ENCODE measurements around the gene GTF3C1. TPM values are rescaled to one million over a fixed set of nuclear protein-coding genes. Genes with fewer than 3 reads are reported as not detected.

GTF3C1 gene
- total RNA-seq, 4 donors from 2014 or later: 129 to 276 (median 181) TPM

DNA sequence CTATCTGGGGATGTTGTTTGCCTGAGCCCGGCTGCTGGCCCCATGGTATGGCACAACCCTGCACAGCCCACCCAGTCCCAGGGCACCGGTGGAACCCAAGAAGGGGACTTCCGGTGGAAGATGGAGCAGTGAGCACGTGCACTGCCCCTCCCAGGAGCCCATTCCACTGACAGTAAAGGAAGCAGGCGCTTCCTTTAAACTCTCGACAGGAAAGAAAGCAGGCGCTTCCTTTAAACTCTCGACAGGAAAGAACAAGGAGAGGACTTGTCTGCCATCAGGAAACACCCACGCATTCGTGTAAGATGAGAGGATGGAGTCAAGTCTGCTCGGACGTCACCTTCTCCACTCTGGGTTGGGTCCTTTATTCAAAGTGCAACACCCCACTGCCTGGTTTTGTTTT lies 94.0 kb downstream of the GTF3C1 start:
- H3K27me3 ChIP-seq: peaks cover 3% of the 10 kb centered on the region
- peaks cover 5% of the 10 kb centered on the region for H3K36me3 ChIP-seq
- no peak overlapping the region for H3K4me3 ChIP-seq
- peaks cover 24% of the 10 kb centered on the region for H3K4me1 ChIP-seq
- H3K9me3 ChIP-seq: no peaks in the 10 kb centered on the region
- H3K27ac ChIP-seq: no peak overlapping the region
- TF ChIP-seq POLR2AphosphoS5 (IDR thresholded peaks at IDR 0.05) (no peak), POLR2A (IDR thresholded peaks at IDR 0.05) (no peak), EP300 (IDR thresholded peaks at IDR 0.05) (no peak)
- TF ChIP-seq, protein P1, sequence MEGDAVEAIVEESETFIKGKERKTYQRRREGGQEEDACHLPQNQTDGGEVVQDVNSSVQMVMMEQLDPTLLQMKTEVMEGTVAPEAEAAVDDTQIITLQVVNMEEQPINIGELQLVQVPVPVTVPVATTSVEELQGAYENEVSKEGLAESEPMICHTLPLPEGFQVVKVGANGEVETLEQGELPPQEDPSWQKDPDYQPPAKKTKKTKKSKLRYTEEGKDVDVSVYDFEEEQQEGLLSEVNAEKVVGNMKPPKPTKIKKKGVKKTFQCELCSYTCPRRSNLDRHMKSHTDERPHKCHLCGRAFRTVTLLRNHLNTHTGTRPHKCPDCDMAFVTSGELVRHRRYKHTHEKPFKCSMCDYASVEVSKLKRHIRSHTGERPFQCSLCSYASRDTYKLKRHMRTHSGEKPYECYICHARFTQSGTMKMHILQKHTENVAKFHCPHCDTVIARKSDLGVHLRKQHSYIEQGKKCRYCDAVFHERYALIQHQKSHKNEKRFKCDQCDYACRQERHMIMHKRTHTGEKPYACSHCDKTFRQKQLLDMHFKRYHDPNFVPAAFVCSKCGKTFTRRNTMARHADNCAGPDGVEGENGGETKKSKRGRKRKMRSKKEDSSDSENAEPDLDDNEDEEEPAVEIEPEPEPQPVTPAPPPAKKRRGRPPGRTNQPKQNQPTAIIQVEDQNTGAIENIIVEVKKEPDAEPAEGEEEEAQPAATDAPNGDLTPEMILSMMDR (IDR thresholded peaks at IDR 0.05): no peak
- DNase-seq (ENCODE audit: low spot score in 2 of 2): no peak
- 23% methylated on average over 12 of the region's 12 CpGs for WGBS

DNA sequence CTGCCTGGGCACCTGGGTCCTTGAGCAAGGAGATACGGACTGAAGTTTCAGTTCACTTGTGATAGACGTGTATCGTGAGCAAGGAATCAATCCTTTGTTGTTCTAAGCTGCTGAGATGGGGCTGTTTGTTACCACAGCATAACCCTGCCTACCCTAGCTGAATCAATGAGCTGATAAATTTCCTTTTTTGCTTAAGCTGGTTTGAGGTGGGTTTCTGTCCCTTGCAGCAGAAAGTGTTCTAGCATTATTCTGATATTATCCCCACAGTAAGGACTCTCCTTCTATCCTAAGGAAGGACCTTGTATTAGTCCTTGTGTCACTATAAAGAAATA lies 96.3 kb downstream of the GTF3C1 start:
- H3K4me1 ChIP-seq: peaks cover 20% of the 10 kb centered on the region
- TF ChIP-seq, protein P1 (IDR thresholded peaks at IDR 0.05): no peak
- TF ChIP-seq POLR2A (IDR thresholded peaks at IDR 0.05) (no peak), EP300 (IDR thresholded peaks at IDR 0.05) (no peak), POLR2AphosphoS5 (IDR thresholded peaks at IDR 0.05) (no peak)
- H3K36me3 ChIP-seq: no peaks in the 10 kb centered on the region
- H3K27me3 ChIP-seq: peaks cover 25% of the 10 kb centered on the region
- H3K9me3 ChIP-seq: no peaks in the 10 kb centered on the region
- WGBS: 86% methylated on average over 3 of the region's 3 CpGs
- no peak overlapping the region for H3K4me3 ChIP-seq
- H3K27ac ChIP-seq: no peak overlapping the region
- DNase-seq (ENCODE audit: low spot score in 2 of 2): no peak

GRCh38 chr16:27452569-27453493 lies 96.9 kb downstream of the GTF3C1 start:
- Histone ChIP-seq H3K27ac (no peak overlapping the region), H3K4me1 (peaks cover 14% of the 10 kb centered on the region), H3K4me3 (no peak overlapping the region), H3K27me3 (peaks cover 27% of the 10 kb centered on the region), H3K36me3 (no peaks in the 10 kb centered on the region), H3K9me3 (no peaks in the 10 kb centered on the region)
- TF ChIP-seq POLR2A (IDR thresholded peaks at IDR 0.05): no peak
- no peak for TF ChIP-seq POLR2AphosphoS5 (IDR thresholded peaks at IDR 0.05)
- no peak for TF ChIP-seq EP300 (IDR thresholded peaks at IDR 0.05)
- TF ChIP-seq, protein P1 (IDR thresholded peaks at IDR 0.05): no peak
- no peak for DNase-seq (ENCODE audit: low spot score in 2 of 2)
- 68% methylated on average over 16 of the region's 16 CpGs for WGBS

- no peak for DNase-seq (ENCODE audit: low spot score in 2 of 2)
- H3K4me1 ChIP-seq: peaks cover 4% of the 10 kb centered on the region
- no peak overlapping the region for H3K4me3 ChIP-seq
- H3K9me3 ChIP-seq: no peaks in the 10 kb centered on the region
- TF ChIP-seq POLR2A (IDR thresholded peaks at IDR 0.05) (no peak), POLR2AphosphoS5 (IDR thresholded peaks at IDR 0.05) (no peak), EP300 (IDR thresholded peaks at IDR 0.05) (no peak)
- TF ChIP-seq, protein P1 (IDR thresholded peaks at IDR 0.05): no peak
- WGBS: 16% methylated on average over 5 of the region's 5 CpGs
- H3K27ac ChIP-seq: no peak overlapping the region
- peaks cover 32% of the 10 kb centered on the region for H3K27me3 ChIP-seq
- H3K36me3 ChIP-seq: no peaks in the 10 kb centered on the region
Observed at GRCh38 chr16:27450196-27450549, 99.5 kb downstream of the GTF3C1 start.

- no peaks in the 10 kb centered on the region for H3K9me3 ChIP-seq
- H3K4me1 ChIP-seq: peaks cover 4% of the 10 kb centered on the region
- H3K4me3 ChIP-seq: no peak overlapping the region
- WGBS: 30% methylated on average over 31 of the region's 31 CpGs
- no peaks in the 10 kb centered on the region for H3K36me3 ChIP-seq
- DNase-seq (ENCODE audit: low spot score in 2 of 2): no peak
- H3K27me3 ChIP-seq: peaks cover 32% of the 10 kb centered on the region
- TF ChIP-seq, protein P1 (IDR thresholded peaks at IDR 0.05): no peak
- no peak for TF ChIP-seq EP300 (IDR thresholded peaks at IDR 0.05)
- TF ChIP-seq POLR2A (IDR thresholded peaks at IDR 0.05): no peak
- TF ChIP-seq POLR2AphosphoS5 (IDR thresholded peaks at IDR 0.05): no peak
- no peak overlapping the region for H3K27ac ChIP-seq
Observed at GRCh38 chr16:27449434-27450195, 100.1 kb downstream of the GTF3C1 start.
